HepG2 (cell line): Measurements from ENCODE around the gene IQGAP2.

ENCODE experiments used
- HDAC2 ChIP-seq: sonication (generic); formaldehyde crosslinking; IDR thresholded peaks from 2 replicates; pipeline ENCODE4 v1.4.0; 2020; ENCODE audit warnings: missing genetic modification reagents
- KAT7 ChIP-seq: IDR thresholded peaks from 2 replicates; pipeline ENCODE4 v1.6.1; 2018; ENCODE audit warnings: borderline replicate concordance, missing compliant biosample characterization
- KDM1A ChIP-seq: IDR thresholded peaks from 2 replicates; pipeline ENCODE4 v1.6.1; 2016; ENCODE audit warnings: missing compliant biosample characterization
- SP2 ChIP-seq: sonication (generic); formaldehyde crosslinking; IDR thresholded peaks from 2 replicates; pipeline ENCODE4 v1.5.1; 2020; ENCODE audit warnings: mild to moderate bottlenecking, missing genetic modification reagents
- TAF1 ChIP-seq: sonication (generic); formaldehyde crosslinking; IDR thresholded peaks from 2 replicates; pipeline ENCODE4 v1.4.0; 2020; ENCODE audit warnings: missing genetic modification reagents
- TBL1XR1 ChIP-seq: fragments of 150-350 bp; IDR thresholded peaks from 2 replicates; pipeline ENCODE4 v1.6.1; 2014; ENCODE audit warnings: borderline replicate concordance, low read length; ENCODE audit not compliant: partially characterized antibody
- ZNF558 ChIP-seq: sonication (generic); formaldehyde crosslinking; IDR thresholded peaks from 2 replicates; pipeline ENCODE4 v1.9.0; 2022; ENCODE audit warnings: mild to moderate bottlenecking, missing genetic modification reagents, borderline replicate concordance
- ZNF737 ChIP-seq: sonication (generic); formaldehyde crosslinking; IDR thresholded peaks from 2 replicates; pipeline ENCODE4 v1.5.0; 2020; ENCODE audit warnings: missing genetic modification reagents, mild to moderate bottlenecking, borderline replicate concordance
- ZNF773 ChIP-seq: sonication (generic); formaldehyde crosslinking; IDR thresholded peaks from 2 replicates; pipeline ENCODE4 v1.4.0; 2020; ENCODE audit warnings: missing genetic modification reagents, borderline replicate concordance
- TF ChIP-seq, protein P1 (sequence below): sonication (generic); formaldehyde crosslinking; IDR thresholded peaks from 2 replicates; pipeline ENCODE4 v1.5.0; 2020; ENCODE audit warnings: mild to moderate bottlenecking, missing genetic modification reagents, moderate library complexity
- TF ChIP-seq, protein P2 (sequence below): sonication (generic); formaldehyde crosslinking; IDR thresholded peaks from 2 replicates; pipeline ENCODE4 v1.4.0; 2020; ENCODE audit warnings: missing genetic modification reagents
- TF ChIP-seq, protein P3 (sequence below): sonication (generic); formaldehyde crosslinking; IDR thresholded peaks from 2 replicates; pipeline ENCODE4 v1.5.0; 2020; ENCODE audit warnings: missing genetic modification reagents
- TF ChIP-seq, protein P4 (sequence below): sonication (generic); formaldehyde crosslinking; IDR thresholded peaks from 2 replicates; pipeline ENCODE4 v1.8.1; 2023; ENCODE audit warnings: missing genetic modification reagents, inconsistent platforms, borderline replicate concordance
- TF ChIP-seq, protein P5 (sequence below): sonication (generic); formaldehyde crosslinking; IDR thresholded peaks from 2 replicates; pipeline ENCODE4 v1.8.1; 2022; ENCODE audit warnings: low read depth, mild to moderate bottlenecking, missing genetic modification reagents

DNA sequence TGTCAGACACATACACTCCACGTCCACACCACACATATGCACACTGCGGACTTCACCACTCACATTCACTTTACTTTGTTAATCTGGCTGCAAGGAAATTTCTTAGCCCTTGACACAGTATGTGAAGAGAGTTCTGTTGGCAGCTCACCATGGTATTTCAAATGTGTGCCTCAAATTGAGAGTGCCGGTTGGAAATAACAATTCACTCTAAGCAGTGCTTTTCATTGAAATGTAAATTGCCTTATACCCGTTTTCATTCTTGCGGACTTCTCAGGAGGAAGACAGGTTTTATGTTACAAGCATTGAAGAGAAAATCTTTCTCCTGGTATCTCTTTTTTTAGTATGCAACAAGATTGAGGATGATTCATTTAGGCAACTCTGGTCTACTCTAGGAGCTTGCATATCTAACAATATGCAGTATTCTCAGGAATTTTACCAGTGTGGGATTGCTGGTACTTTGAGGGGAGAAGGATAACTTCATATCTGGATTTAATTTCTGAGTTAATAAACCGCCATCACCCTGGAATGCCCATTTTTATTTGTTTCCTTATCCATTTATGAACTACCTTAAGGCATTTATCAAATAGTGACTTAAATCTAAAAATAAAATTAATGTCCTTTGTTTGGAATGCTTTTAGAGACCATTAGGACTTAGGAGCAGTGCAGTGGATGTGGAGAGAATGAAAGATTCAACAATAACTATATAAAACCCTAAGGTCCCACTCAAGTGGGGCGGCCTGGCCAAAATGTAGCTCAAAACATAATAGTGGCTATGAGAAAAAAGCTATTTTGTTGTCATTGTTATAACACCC, 87.0 kb downstream of the IQGAP2 start:
- TF ChIP-seq TAF1 (CRISPR knock-in tag) (no peak), ZNF737 (CRISPR knock-in tag) (no peak), KDM1A (CRISPR knock-in tag) (no peak), KAT7 (no peak), HDAC2 (CRISPR knock-in tag) (no peak), ZNF773 (no peak), ZNF558 (no peak), TBL1XR1 (no peak), SP2 (CRISPR knock-in tag) (no peak)
- TF ChIP-seq, protein P1, sequence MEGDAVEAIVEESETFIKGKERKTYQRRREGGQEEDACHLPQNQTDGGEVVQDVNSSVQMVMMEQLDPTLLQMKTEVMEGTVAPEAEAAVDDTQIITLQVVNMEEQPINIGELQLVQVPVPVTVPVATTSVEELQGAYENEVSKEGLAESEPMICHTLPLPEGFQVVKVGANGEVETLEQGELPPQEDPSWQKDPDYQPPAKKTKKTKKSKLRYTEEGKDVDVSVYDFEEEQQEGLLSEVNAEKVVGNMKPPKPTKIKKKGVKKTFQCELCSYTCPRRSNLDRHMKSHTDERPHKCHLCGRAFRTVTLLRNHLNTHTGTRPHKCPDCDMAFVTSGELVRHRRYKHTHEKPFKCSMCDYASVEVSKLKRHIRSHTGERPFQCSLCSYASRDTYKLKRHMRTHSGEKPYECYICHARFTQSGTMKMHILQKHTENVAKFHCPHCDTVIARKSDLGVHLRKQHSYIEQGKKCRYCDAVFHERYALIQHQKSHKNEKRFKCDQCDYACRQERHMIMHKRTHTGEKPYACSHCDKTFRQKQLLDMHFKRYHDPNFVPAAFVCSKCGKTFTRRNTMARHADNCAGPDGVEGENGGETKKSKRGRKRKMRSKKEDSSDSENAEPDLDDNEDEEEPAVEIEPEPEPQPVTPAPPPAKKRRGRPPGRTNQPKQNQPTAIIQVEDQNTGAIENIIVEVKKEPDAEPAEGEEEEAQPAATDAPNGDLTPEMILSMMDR (CRISPR knock-in tag) = no peak
- TF ChIP-seq, protein P2, sequence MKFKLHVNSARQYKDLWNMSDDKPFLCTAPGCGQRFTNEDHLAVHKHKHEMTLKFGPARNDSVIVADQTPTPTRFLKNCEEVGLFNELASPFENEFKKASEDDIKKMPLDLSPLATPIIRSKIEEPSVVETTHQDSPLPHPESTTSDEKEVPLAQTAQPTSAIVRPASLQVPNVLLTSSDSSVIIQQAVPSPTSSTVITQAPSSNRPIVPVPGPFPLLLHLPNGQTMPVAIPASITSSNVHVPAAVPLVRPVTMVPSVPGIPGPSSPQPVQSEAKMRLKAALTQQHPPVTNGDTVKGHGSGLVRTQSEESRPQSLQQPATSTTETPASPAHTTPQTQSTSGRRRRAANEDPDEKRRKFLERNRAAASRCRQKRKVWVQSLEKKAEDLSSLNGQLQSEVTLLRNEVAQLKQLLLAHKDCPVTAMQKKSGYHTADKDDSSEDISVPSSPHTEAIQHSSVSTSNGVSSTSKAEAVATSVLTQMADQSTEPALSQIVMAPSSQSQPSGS (CRISPR knock-in tag) = no peak
- TF ChIP-seq, protein P3, sequence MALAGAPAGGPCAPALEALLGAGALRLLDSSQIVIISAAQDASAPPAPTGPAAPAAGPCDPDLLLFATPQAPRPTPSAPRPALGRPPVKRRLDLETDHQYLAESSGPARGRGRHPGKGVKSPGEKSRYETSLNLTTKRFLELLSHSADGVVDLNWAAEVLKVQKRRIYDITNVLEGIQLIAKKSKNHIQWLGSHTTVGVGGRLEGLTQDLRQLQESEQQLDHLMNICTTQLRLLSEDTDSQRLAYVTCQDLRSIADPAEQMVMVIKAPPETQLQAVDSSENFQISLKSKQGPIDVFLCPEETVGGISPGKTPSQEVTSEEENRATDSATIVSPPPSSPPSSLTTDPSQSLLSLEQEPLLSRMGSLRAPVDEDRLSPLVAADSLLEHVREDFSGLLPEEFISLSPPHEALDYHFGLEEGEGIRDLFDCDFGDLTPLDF (CRISPR knock-in tag) = no peak
- TF ChIP-seq, protein P4, sequence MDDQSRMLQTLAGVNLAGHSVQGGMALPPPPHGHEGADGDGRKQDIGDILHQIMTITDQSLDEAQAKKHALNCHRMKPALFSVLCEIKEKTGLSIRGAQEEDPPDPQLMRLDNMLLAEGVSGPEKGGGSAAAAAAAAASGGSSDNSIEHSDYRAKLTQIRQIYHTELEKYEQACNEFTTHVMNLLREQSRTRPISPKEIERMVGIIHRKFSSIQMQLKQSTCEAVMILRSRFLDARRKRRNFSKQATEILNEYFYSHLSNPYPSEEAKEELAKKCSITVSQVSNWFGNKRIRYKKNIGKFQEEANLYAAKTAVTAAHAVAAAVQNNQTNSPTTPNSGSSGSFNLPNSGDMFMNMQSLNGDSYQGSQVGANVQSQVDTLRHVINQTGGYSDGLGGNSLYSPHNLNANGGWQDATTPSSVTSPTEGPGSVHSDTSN (CRISPR knock-in tag) = no peak
- TF ChIP-seq, protein P5, sequence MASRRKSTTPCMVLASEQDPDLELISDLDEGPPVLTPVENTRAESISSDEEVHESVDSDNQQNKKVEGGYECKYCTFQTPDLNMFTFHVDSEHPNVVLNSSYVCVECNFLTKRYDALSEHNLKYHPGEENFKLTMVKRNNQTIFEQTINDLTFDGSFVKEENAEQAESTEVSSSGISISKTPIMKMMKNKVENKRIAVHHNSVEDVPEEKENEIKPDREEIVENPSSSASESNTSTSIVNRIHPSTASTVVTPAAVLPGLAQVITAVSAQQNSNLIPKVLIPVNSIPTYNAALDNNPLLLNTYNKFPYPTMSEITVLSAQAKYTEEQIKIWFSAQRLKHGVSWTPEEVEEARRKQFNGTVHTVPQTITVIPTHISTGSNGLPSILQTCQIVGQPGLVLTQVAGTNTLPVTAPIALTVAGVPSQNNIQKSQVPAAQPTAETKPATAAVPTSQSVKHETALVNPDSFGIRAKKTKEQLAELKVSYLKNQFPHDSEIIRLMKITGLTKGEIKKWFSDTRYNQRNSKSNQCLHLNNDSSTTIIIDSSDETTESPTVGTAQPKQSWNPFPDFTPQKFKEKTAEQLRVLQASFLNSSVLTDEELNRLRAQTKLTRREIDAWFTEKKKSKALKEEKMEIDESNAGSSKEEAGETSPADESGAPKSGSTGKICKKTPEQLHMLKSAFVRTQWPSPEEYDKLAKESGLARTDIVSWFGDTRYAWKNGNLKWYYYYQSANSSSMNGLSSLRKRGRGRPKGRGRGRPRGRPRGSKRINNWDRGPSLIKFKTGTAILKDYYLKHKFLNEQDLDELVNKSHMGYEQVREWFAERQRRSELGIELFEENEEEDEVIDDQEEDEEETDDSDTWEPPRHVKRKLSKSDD (CRISPR knock-in tag) = no peak
